Measurements from ENCODE around the gene MRPL12.

DNA sequence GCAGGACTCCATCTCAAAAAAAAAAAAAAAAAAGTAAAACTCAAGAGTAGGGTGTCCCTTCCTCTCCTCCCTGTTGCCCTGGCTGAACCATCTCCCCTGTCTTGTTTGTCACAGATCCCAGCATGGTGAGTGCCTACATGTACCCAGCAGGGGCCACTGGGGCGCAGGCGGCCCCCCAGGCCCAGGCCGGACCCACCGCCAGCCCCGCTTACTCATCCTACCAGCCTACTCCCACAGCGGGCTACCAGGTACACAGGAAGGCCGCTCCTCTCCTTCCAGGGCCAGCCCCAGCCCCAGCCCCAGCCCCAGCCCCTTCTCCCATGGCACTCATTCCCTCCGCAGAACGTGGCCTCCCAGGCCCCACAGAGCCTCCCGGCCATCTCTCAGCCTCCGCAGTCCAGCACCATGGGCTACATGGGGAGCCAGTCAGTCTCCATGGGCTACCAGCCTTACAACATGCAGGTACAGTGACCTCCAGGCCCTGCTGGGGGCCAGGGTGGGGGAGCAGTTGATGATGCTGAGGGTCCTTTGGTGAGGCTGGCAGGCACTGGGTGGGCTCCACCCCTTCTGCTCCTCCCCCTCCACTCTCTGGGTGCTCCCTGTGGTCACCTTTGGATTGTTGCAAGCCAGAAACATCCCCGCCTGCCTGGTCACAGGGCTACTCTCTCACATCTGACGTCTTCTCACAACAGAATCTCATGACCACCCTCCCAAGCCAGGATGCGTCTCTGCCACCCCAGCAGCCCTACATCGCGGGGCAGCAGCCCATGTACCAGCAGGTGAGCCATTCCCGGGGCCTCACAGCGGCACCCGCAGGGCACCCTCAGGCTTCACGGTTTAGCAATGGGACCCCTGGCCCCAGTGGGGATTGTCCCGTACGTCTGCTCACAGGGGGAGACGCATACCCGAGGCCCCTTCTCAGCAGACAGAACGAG is 2.5 kb upstream of the MRPL12 start:
- TF ChIP-seq, protein P1, sequence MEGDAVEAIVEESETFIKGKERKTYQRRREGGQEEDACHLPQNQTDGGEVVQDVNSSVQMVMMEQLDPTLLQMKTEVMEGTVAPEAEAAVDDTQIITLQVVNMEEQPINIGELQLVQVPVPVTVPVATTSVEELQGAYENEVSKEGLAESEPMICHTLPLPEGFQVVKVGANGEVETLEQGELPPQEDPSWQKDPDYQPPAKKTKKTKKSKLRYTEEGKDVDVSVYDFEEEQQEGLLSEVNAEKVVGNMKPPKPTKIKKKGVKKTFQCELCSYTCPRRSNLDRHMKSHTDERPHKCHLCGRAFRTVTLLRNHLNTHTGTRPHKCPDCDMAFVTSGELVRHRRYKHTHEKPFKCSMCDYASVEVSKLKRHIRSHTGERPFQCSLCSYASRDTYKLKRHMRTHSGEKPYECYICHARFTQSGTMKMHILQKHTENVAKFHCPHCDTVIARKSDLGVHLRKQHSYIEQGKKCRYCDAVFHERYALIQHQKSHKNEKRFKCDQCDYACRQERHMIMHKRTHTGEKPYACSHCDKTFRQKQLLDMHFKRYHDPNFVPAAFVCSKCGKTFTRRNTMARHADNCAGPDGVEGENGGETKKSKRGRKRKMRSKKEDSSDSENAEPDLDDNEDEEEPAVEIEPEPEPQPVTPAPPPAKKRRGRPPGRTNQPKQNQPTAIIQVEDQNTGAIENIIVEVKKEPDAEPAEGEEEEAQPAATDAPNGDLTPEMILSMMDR (IDR thresholded peaks at IDR 0.05; ENCODE audit: borderline replicate concordance, extremely low read depth, low read length, poor library complexity, severe bottlenecking), result no peak
- TF ChIP-seq EZH2 (IDR thresholded peaks at IDR 0.05; ENCODE audit: borderline replicate concordance, low read depth, low read length, severe bottlenecking), result no peak
